Measurements from ENCODE around the gene STK32B.
A peak's percentile ranks its signal among the peaks of the same experiment; 100 is the strongest.
"Not testable (repeated sequence)": the region's sequence is repeated elsewhere in the genome, so short reads cannot be mapped to it uniquely, and the experiment has no call there.

Gene STK32B

DNA sequence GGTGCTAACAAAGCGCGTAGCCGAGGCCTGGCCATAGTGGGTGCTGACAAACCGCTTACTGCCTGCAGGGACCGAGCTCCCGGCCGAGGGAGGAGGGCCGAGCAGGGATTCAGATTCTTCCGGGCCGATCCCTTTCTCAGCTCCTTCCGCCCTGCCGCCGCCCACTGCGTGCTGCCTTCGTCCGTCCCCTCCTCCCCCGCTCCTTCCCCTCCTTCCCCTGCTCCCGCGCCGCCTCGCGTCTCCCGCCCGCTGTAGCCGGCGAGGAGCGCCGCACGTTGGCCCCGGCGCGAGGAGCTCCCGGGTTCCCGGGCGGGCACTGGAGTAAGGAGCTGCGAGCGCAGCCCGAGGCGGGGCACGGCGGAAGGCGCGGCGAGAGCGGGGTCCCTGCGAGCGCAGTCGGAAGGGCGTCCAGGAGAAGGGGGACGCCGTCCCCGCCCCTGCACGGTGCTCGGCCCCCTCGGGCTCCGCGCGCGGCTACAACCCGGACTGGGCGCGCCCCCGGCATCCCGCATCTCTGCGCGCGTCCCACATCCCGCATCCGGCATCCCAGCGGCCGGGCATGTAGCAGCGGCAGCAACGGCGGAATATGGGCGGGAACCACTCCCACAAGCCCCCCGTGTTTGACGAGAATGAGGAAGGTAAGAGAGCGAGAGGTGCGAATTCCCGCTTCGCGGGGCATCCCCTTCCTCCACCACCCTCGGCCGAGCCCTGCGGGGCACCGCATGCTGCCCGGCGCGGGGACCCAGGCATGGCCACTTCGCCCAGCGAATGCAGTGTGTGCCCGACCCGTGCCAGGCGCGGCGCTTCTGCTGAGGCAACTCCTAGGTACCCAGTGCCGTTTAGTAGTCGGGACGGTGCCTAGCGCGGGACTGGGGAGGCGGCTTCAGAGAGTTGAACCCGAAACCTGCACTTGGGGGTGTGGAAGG, at the start of gene STK32B:
STK32B (plus strand) TSS at position 203 of the 926 bp plus-strand sequence.
- DNase-seq: peak; percentile 26
- ATAC-seq: no peak

- not testable (repeated sequence) for DNase-seq, ATAC-seq
Observed at GRCh38 chr4:5001641-5002040, 49.6 kb upstream of the STK32B start.

DNA sequence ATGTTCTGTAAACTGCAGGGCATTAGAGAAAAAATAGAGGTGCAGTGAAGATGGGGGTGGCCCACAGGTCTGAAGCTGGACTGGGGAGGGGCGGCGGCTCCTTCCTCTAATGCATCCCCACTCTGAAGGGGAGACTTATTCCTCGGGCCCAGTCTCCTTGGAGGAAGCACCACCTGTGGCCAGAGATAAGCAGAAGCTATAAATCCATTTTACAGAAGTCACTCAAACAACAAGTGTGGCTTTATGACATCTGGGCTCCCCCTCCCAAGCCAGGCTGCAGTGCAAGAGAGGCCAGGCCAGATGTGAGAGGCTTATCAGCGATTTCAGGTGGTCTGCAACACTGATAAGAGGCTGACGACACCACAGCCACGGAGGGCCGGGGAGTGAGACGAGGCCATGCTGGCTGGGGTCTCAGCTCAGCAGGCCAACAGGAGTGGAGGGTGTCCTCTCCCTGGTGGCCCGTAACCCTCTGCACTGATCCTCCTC, 47.9 kb upstream of the STK32B start:
- DNase-seq: no peak
- ATAC-seq: no peak

DNA sequence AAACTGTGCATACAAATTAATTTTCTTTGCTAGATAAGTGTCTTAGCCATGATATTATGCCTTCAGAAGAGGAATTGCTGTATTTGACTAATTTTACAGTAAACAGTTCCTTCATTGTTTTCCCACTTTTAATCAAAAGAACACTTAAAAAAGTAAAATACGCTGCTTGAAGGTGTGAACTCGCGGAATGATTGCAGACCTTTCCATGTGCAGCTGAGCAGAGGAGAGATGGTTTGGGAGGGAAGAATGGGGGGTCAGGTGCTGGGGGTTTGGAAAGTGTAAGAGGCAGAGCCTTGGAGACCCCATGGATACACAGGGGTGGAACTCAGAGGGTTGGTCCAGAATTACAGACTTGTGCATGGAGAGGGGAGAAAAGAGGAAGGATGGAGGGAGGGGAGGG, 47.4 kb upstream of the STK32B start:
- DNase-seq: no peak
- ATAC-seq: no peak

DNA sequence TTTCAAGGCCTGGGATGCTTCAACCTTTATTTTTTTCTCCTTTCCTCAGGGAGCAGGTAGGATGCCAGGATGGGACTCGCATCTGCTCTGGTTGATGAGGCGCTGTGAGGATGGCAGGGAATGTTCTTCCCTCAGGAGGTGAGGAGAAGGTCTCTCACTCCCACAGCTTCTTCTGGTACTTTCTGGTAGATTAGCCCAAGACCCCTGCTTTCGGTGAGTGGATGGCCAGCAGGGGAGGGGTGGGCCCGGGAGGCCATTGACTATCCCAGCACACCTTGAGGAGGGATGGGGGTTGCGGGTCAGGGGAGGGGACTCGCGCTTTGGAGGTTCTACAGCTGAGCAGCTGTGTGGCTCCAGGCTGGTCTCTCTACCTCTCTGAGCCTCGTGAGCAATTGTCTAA, 46.8 kb upstream of the STK32B start:
- ATAC-seq (no peak), DNase-seq (no peak)

GRCh38 chr4:5006932-5007331, 44.3 kb upstream of the STK32B start:
- DNase-seq, ATAC-seq: not testable (repeated sequence)

- DNase-seq (no peak), ATAC-seq (no peak)
Observed at GRCh38 chr4:5009796-5010195, 41.5 kb upstream of the STK32B start.

DNA sequence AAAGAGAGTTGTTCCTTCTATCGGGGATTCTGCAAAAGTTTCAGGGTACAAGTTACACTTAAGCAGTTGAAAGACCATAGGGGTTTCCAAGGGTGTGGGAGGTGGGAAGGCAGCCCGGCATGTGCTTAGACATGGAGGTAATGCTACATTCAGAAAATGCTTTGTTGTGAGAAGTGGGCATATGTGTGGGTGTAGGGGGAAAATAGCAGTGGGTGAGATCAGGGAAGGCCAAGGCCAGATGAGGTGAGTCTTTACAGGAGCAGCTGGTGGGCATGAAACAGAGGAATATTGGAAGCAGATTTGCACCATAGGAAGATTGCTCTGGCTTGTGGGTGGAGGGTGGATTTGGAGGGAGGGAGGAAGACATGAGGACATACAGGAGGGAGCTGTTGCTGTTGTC, 40.3 kb upstream of the STK32B start:
- ATAC-seq: no peak
- no peak for DNase-seq

GRCh38 chr4:5012244-5012898, 38.9 kb upstream of the STK32B start:
- ATAC-seq: no peak

DNA sequence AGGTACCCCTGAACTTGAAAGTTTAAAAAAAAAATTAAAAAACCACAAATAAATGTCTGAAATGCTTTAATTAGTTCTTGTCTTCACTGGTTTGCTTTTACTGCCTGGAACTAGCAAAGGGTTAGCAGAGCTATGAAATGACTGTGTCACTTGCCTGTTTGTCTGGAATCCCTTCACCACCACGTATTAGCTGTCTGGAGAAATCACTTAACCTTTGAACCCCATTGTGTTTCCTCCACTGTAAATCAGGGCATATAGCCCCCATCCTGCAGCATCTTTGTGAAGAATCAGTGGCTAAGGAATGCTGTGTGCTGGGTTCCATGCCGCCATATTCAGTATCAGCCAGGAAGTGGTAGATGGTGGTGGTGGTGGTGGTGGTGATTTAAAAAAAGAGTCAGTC, 38.3 kb upstream of the STK32B start:
- no peak for DNase-seq
- no peak for ATAC-seq

More at GRCh38 chr4:5012244-5012898, 38.9 kb upstream of the STK32B start:
- no peak for DNase-seq

GRCh38 chr4:5014007-5014682, 37.1 kb upstream of the STK32B start:
- no peak for ATAC-seq
- no peak for DNase-seq

GRCh38 chr4:5018096-5018495, 33.2 kb upstream of the STK32B start:
- DNase-seq (no peak), ATAC-seq (no peak)

DNA sequence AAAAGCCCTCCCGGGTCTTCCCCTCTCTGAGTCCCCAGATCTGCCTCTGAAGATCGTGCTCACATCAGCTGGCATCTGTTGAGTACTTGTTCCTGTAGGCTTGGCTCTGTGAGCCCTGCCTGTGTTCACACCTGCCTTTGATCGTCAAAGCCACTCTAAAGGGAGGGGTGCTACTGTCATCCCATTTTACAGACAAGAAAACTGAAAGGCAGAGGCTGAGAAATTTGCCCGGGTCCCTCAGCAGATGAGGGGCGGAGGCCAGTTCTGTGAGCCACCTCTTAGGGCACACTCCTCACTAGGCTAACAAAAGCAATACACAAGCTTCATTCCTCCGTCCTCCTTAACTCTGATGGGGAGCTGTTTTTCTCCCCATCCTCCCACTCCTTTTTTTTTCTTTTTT, 32.7 kb upstream of the STK32B start:
- no peak for ATAC-seq
- DNase-seq: no peak

DNA sequence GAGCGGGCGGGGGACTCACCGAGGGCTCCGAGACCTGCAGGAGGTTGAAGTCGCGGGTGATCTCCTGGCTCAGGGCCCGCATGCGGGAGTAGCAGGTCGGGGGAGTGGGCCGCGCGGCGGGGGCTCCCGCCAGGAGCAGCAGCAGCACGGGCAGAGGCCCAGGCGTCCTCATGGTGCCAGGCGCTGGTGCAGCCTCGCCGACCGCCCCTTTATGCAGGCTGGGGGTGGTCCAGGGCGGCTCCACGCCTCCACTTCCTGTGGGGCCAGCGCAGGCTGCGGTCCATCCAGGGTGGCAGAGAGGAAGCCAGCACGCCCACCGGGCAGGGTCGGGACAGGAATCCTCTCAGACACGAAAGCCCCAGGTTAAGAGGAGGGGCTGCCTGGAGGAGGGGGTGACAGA, 32.0 kb upstream of the STK32B start, which contains the start of gene CYTL1:
CYTL1 (minus strand) TSS at position 185 of the 400 bp plus-strand sequence; CDS start at position 172, 13 bp downstream.
- peak; percentile 7 for DNase-seq
- peak; percentile 37 for ATAC-seq

GRCh38 chr4:5019796-5020195, 31.5 kb upstream of the STK32B start:
- DNase-seq: no peak
- ATAC-seq: no peak

- DNase-seq: no peak
- ATAC-seq: no peak
Observed at GRCh38 chr4:5020341-5020740, 30.9 kb upstream of the STK32B start.

- DNase-seq (no peak), ATAC-seq (no peak)
Observed at GRCh38 chr4:5021546-5021945, 29.7 kb upstream of the STK32B start.

GRCh38 chr4:5024673-5025072, 26.6 kb upstream of the STK32B start:
- ATAC-seq (no peak), DNase-seq (no peak)

- ATAC-seq: no peak
Observed at GRCh38 chr4:5026371-5026770, 24.9 kb upstream of the STK32B start.

DNA sequence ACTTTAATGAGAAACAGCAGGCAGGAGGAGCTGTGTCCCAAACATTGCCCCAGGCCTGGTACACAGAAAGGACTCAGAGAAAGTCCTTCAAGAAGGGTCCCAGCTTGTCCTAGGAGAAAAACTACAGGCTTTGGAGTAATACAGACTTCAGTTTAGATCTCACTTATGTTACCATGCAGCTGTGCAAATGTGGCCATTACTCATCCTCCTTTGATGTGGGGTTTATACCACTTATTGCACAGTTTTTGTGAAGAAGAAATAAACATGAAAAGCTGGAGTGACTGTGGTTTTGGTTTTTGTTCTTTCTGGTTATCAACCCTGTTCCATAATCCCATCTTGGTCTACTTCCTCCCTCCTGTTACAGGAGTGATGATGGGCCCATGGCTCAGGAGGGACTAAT, 23.9 kb upstream of the STK32B start:
- ATAC-seq (no peak), DNase-seq (no peak)

More at GRCh38 chr4:5026371-5026770, 24.9 kb upstream of the STK32B start:
- no peak for DNase-seq

DNA sequence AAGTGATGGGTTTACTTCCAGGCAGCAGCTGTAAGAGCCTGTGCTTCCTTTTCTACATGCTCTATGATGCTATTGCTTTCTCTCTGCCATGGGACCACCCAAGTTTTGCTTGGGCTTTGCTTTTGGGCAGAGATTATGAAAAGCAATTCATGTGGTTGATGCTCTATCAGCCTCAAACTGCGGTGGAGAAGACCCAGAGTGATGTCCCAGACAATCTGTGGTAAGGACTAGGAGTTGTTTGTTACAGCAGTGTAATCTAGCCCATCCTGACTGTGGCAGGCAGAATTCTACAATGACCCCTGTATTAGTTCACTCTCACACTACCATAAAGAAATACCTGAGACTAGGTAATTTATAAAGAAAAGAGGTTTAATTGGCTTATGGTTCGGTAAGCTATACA, 22.8 kb upstream of the STK32B start:
- ATAC-seq (no peak), DNase-seq (no peak)

- ATAC-seq: no peak
- no peak for DNase-seq
Observed at GRCh38 chr4:5029447-5029846, 21.8 kb upstream of the STK32B start.

- DNase-seq: no peak
- no peak for ATAC-seq
Observed at GRCh38 chr4:5030221-5030620, 21.1 kb upstream of the STK32B start.
